Measurements from ENCODE around the gene ASB18. TPM values are rescaled to one million over a fixed set of nuclear protein-coding genes. Genes with fewer than 3 reads are reported as not detected.

The ASB18 gene
- total and polyA plus RNA-seq, 2 experiments from 2014 or later: not detected

- no peak overlapping the region for H3K4me3 ChIP-seq
Observed at GRCh38 chr2:236293241-236293810, 29.1 kb upstream of the ASB18 start.

GRCh38 chr2:236291911-236292310 is 27.7 kb upstream of the ASB18 start:
- H3K4me3 ChIP-seq: no peak overlapping the region
- no peaks in the 10 kb centered on the region for H3F3A ChIP-seq (ENCODE audit: insufficient read depth)
- H3K27ac ChIP-seq: no peak overlapping the region
- H3K9me3 ChIP-seq (ENCODE audit: low read depth): no peaks in the 10 kb centered on the region
- H3K9ac ChIP-seq: no peak overlapping the region
- no peaks in the 10 kb centered on the region for H3K9me2 ChIP-seq (ENCODE audit: insufficient read depth)
- no peak for DNase-seq
- H3K4me2 ChIP-seq (ENCODE audit: unreplicated experiment): no peak overlapping the region
- no peaks in the 10 kb centered on the region for H3K36me3 ChIP-seq (ENCODE audit: low read depth)
- in situ Hi-C loops (cut with MboI): no loop called here
- H4K20me1 ChIP-seq (ENCODE audit: insufficient read depth): no peaks in the 10 kb centered on the region
- H2AFZ ChIP-seq: no peak overlapping the region
- H3K79me2 ChIP-seq (ENCODE audit: insufficient read depth): no peaks in the 10 kb centered on the region
- H3K4me1 ChIP-seq (ENCODE audit: insufficient read depth): no peaks in the 10 kb centered on the region
- 70 to 74% methylated on average over 3 of the region's 3 CpGs for WGBS, 2 experiments (ENCODE audit: low coverage in 1 of 2, low lambda C conversion rate in 2 of 2, missing lambda C conversion rate in 2 of 2)
- peaks cover 25% of the 10 kb centered on the region for H3K27me3 ChIP-seq (replicated peaks; ENCODE audit: insufficient read depth)
- no peak for TF ChIP-seq EZH2 (IDR thresholded peaks at IDR 0.05; ENCODE audit: insufficient read depth, poor library complexity, severe bottlenecking)
- TF ChIP-seq EZH2phosphoT487 (IDR thresholded peaks at IDR 0.05; ENCODE audit: insufficient read depth, low read depth): no peak

More at GRCh38 chr2:236293241-236293810, 29.1 kb upstream of the ASB18 start:
- H3K27me3 ChIP-seq (replicated peaks; ENCODE audit: insufficient read depth): peaks cover 32% of the 10 kb centered on the region
- in situ Hi-C loops (cut with MboI): no loop called here
- no peaks in the 10 kb centered on the region for H3K9me2 ChIP-seq (ENCODE audit: insufficient read depth)
- H3K36me3 ChIP-seq (ENCODE audit: low read depth): no peaks in the 10 kb centered on the region
- no peaks in the 10 kb centered on the region for H4K20me1 ChIP-seq (ENCODE audit: insufficient read depth)
- H2AFZ ChIP-seq: no peak overlapping the region
- no peaks in the 10 kb centered on the region for H3K9me3 ChIP-seq (ENCODE audit: low read depth)
- no peak overlapping the region for H3K9ac ChIP-seq
- H3K4me2 ChIP-seq (ENCODE audit: unreplicated experiment): no peak overlapping the region
- DNase-seq: no peak
- no peak for TF ChIP-seq EZH2phosphoT487 (IDR thresholded peaks at IDR 0.05; ENCODE audit: insufficient read depth, low read depth)
- no peak for TF ChIP-seq EZH2 (IDR thresholded peaks at IDR 0.05; ENCODE audit: insufficient read depth, poor library complexity, severe bottlenecking)
- H3K79me2 ChIP-seq (ENCODE audit: insufficient read depth): no peaks in the 10 kb centered on the region
- H3F3A ChIP-seq (ENCODE audit: insufficient read depth): no peaks in the 10 kb centered on the region
- H3K4me1 ChIP-seq (ENCODE audit: insufficient read depth): no peaks in the 10 kb centered on the region
- H3K27ac ChIP-seq: no peak overlapping the region
- 34 to 38% methylated on average over 6 of the region's 6 CpGs for WGBS, 2 experiments (ENCODE audit: low coverage in 1 of 2, low lambda C conversion rate in 2 of 2, missing lambda C conversion rate in 2 of 2)

- in situ Hi-C loops (cut with MboI): no loop called here
- H3K4me2 ChIP-seq (ENCODE audit: unreplicated experiment): no peak overlapping the region
- peaks cover 23% of the 10 kb centered on the region for H3K27me3 ChIP-seq (replicated peaks; ENCODE audit: insufficient read depth)
- no peaks in the 10 kb centered on the region for H3K36me3 ChIP-seq (ENCODE audit: low read depth)
- no peak overlapping the region for H3K27ac ChIP-seq
- H2AFZ ChIP-seq: no peak overlapping the region
- H4K20me1 ChIP-seq (ENCODE audit: insufficient read depth): no peaks in the 10 kb centered on the region
- no peak for TF ChIP-seq EZH2 (IDR thresholded peaks at IDR 0.05; ENCODE audit: insufficient read depth, poor library complexity, severe bottlenecking)
- no peaks in the 10 kb centered on the region for H3K79me2 ChIP-seq (ENCODE audit: insufficient read depth)
- H3K9ac ChIP-seq: no peak overlapping the region
- no peaks in the 10 kb centered on the region for H3K9me3 ChIP-seq (ENCODE audit: low read depth)
- no peaks in the 10 kb centered on the region for H3F3A ChIP-seq (ENCODE audit: insufficient read depth)
- no peak overlapping the region for H3K4me3 ChIP-seq
- H3K4me1 ChIP-seq (ENCODE audit: insufficient read depth): no peaks in the 10 kb centered on the region
- H3K9me2 ChIP-seq (ENCODE audit: insufficient read depth): no peaks in the 10 kb centered on the region
- no peak for DNase-seq
Observed at GRCh38 chr2:236291476-236291875, 27.3 kb upstream of the ASB18 start.

GRCh38 chr2:236290742-236291425 is 26.7 kb upstream of the ASB18 start:
- H2AFZ ChIP-seq: no peak overlapping the region
- no peak for DNase-seq
- peaks cover 18% of the 10 kb centered on the region for H3K27me3 ChIP-seq (replicated peaks; ENCODE audit: insufficient read depth)
- H3K9me2 ChIP-seq (ENCODE audit: insufficient read depth): no peaks in the 10 kb centered on the region
- WGBS, 2 experiments (ENCODE audit: low coverage in 1 of 2, low lambda C conversion rate in 2 of 2, missing lambda C conversion rate in 2 of 2): 38 to 41% methylated on average over 9 of the region's 9 CpGs
- no peaks in the 10 kb centered on the region for H3K4me1 ChIP-seq (ENCODE audit: insufficient read depth)
- H3K9ac ChIP-seq: no peak overlapping the region
- H3F3A ChIP-seq (ENCODE audit: insufficient read depth): no peaks in the 10 kb centered on the region
- no peaks in the 10 kb centered on the region for H4K20me1 ChIP-seq (ENCODE audit: insufficient read depth)
- no peak overlapping the region for H3K4me2 ChIP-seq (ENCODE audit: unreplicated experiment)
- no peaks in the 10 kb centered on the region for H3K79me2 ChIP-seq (ENCODE audit: insufficient read depth)
- TF ChIP-seq EZH2 (IDR thresholded peaks at IDR 0.05; ENCODE audit: insufficient read depth, poor library complexity, severe bottlenecking): no peak
- no peak for TF ChIP-seq EZH2phosphoT487 (IDR thresholded peaks at IDR 0.05; ENCODE audit: insufficient read depth, low read depth)
- no peaks in the 10 kb centered on the region for H3K36me3 ChIP-seq (ENCODE audit: low read depth)
- H3K9me3 ChIP-seq (ENCODE audit: low read depth): no peaks in the 10 kb centered on the region
- H3K4me3 ChIP-seq: no peak overlapping the region
- H3K27ac ChIP-seq: no peak overlapping the region
- in situ Hi-C loops (cut with MboI): no loop called here

Measured in GM23248 (cell line).